A549 (cell line): Measurements from ENCODE around the gene NOS3. TPM values are rescaled to one million over a fixed set of nuclear protein-coding genes. Genes with fewer than 3 reads are reported as not detected.

Source experiments
- ATAC-seq, 2 experiments: fragments of 200-7000 bp in 1 of 2; fragments of >200 bp in 1 of 2; cut with Nextera tagmentation in 1 of 2; cut with Tn5 transposase in 1 of 2; 3 replicates each; pipeline versions ENCODE4 v1.8.0 to v1.9.1; 2018 to 2020; ENCODE audit warnings: mild to moderate bottlenecking in 1 of 2, moderate library complexity in 1 of 2
- CTCF ChIA-PET: fragments of 300-600 bp; sonication (Branson Sonifier 250); formaldehyde crosslinking; extraction: SDS; loops from one replicate; lab custom pipeline; 2021; ENCODE audit warnings: antibody characterized with exemption, inconsistent platforms; lab: Yijun Ruan, JAX
- POLR2A ChIA-PET: fragments of 350-600 bp; formaldehyde crosslinking; extraction: SDS; loops from one replicate; lab custom pipeline; 2021; ENCODE audit warnings: antibody characterized with exemption, inconsistent platforms; lab: Yijun Ruan, JAX
- DNase-seq, 2 experiments: peaks; one replicate each; pipeline versions ENCODE4 v3.0.0 to v3.0.0-alpha.2; 2011 to 2016; ENCODE audit warnings: low read depth in 1 of 2, low spot score in 1 of 2
- FAIRE-seq: peaks from 2 replicates; lab custom pipeline; 2011; peaks lifted over from hg19 to GRCh38; lab: Jason Lieb, UNC
- H3K27ac ChIP-seq, 2 experiments: fragments of >200 bp; sonication (Bioruptor Twin); formaldehyde crosslinking; 3 replicates each; pipeline ENCODE4 v1.5.1; 2016 to 2017
- H3K4me1 ChIP-seq: fragments of >200 bp; sonication (Bioruptor Twin); formaldehyde crosslinking; 3 replicates; pipeline ENCODE4 v1.6.1; 2016
- H3K4me2 ChIP-seq: fragments of >200 bp; sonication (Bioruptor Twin); formaldehyde crosslinking; 3 replicates; pipeline ENCODE4 v1.6.1; 2016
- H3K4me3 ChIP-seq: fragments of >200 bp; sonication (Bioruptor Twin); formaldehyde crosslinking; 3 replicates; pipeline ENCODE4 v1.5.1; 2016
- H3K9me3 ChIP-seq: fragments of >200 bp; sonication (Bioruptor Twin); formaldehyde crosslinking; 3 replicates; pipeline ENCODE4 v1.6.1; 2016
- EHMT2 ChIP-seq: fragments of 200-600 bp; sonication (generic); IDR thresholded peaks from 2 replicates; pipeline ENCODE4 v1.6.1; 2016; ENCODE audit warnings: antibody characterized with exemption, low read depth, mild to moderate bottlenecking, moderate library complexity
- EP300 ChIP-seq, 2 experiments: fragments of >200 bp; sonication (Bioruptor Twin); formaldehyde crosslinking; IDR thresholded peaks; 2 replicates in 1 of 2; 3 replicates in 1 of 2; pipeline ENCODE4 v1.6.1; 2016 to 2017
- FOSB ChIP-seq: fragments of 250-450 bp; sonication (Bioruptor Pico); IDR thresholded peaks from 2 replicates; pipeline ENCODE4 v1.5.0; 2020; ENCODE audit warnings: mild to moderate bottlenecking, moderate library complexity
- FOXS1 ChIP-seq: fragments of 250-450 bp; sonication (Bioruptor Pico); IDR thresholded peaks from 2 replicates; pipeline ENCODE4 v1.5.0; 2020; ENCODE audit warnings: mild to moderate bottlenecking, moderate library complexity
- GATA3 ChIP-seq: IDR thresholded peaks from 2 replicates; pipeline ENCODE4 v1.6.1; 2012; ENCODE audit warnings: borderline replicate concordance
- HOXB13 ChIP-seq: fragments of 250-450 bp; sonication (Bioruptor Pico); IDR thresholded peaks from 2 replicates; pipeline ENCODE4 v1.5.0; 2020; ENCODE audit warnings: low read depth, mild to moderate bottlenecking, moderate library complexity
- HOXB5 ChIP-seq: fragments of 250-450 bp; sonication (Bioruptor Pico); IDR thresholded peaks from 2 replicates; pipeline ENCODE4 v1.5.0; 2020; ENCODE audit warnings: mild to moderate bottlenecking, moderate library complexity
- MAFK ChIP-seq: fragments of 450-650 bp; IDR thresholded peaks from 2 replicates; pipeline ENCODE4 v1.6.1; 2014; ENCODE audit not compliant: partially characterized antibody
- MAX ChIP-seq: IDR thresholded peaks from 2 replicates; pipeline ENCODE4 v1.6.1; 2012
- MYC ChIP-seq: IDR thresholded peaks from 2 replicates; pipeline ENCODE4 v1.6.1; 2012; ENCODE audit warnings: mild to moderate bottlenecking, inconsistent platforms, low read length, improper control_type of control experiment, borderline replicate concordance
- NFE2L2 ChIP-seq: fragments of 150-350 bp; conservative IDR thresholded peaks from 2 replicates; pipeline ENCODE4 v1.6.1; 2014; ENCODE audit warnings: low read length
- PHF8 ChIP-seq: fragments of 200-600 bp; sonication (generic); IDR thresholded peaks from 2 replicates; pipeline ENCODE4 v1.6.1; 2016; ENCODE audit warnings: low read depth, mild to moderate bottlenecking, antibody characterized with exemption, moderate library complexity, borderline replicate concordance
- POLR2A ChIP-seq: IDR thresholded peaks from 2 replicates; pipeline ENCODE4 v1.6.1; 2012; ENCODE audit warnings: mild to moderate bottlenecking, low read length
- RARB ChIP-seq: fragments of 250-450 bp; sonication (Bioruptor Pico); IDR thresholded peaks from 2 replicates; pipeline ENCODE4 v1.8.0; 2021; ENCODE audit warnings: mild to moderate bottlenecking, moderate library complexity
- REST ChIP-seq: fragments of 200-600 bp; sonication (generic); IDR thresholded peaks from 2 replicates; pipeline ENCODE4 v1.6.1; 2016; ENCODE audit warnings: antibody characterized with exemption, mild to moderate bottlenecking, moderate library complexity
- RFX5 ChIP-seq: fragments of 450-650 bp; IDR thresholded peaks from 2 replicates; pipeline ENCODE4 v1.7.1; 2014; ENCODE audit warnings: antibody characterized with exemption, mild to moderate bottlenecking, moderate library complexity
- ZFP36 ChIP-seq: fragments of 450-650 bp; IDR thresholded peaks from 2 replicates; pipeline ENCODE4 v1.6.1; 2014; ENCODE audit warnings: borderline replicate concordance; ENCODE audit not compliant: partially characterized antibody
- ZNF302 ChIP-seq: fragments of 250-450 bp; sonication (Bioruptor Pico); IDR thresholded peaks from 2 replicates; pipeline ENCODE4 v1.9.0; 2021; ENCODE audit warnings: inconsistent platforms, mild to moderate bottlenecking, moderate library complexity
- ZSCAN20 ChIP-seq: fragments of 250-450 bp; sonication (Bioruptor Pico); IDR thresholded peaks from 2 replicates; pipeline ENCODE4 v1.8.0; 2022; ENCODE audit warnings: mild to moderate bottlenecking, moderate library complexity
- WGBS: methylation state at CpG from one replicate; pipeline ENCODE4 v1.1.6; 2017; ENCODE audit errors: missing lambda C conversion rate; 5-methylcytosine and 5-hydroxymethylcytosine counted together
- polyA plus RNA-seq, 4 experiments: library from polyadenylated mRNA; depleted of rRNA in 3 of 4; stranded (reverse); fragments of >200 nt; fragmentation: RNase III in 1 of 4; extraction: RNeasy Plus Mini Kit Qiagen cat#74134 plus additional on column Dnase treatment in 1 of 4; gene quantifications; 2 replicates in 3 of 4; 3 replicates in 1 of 4; pipeline ENCODE4 v1.2.3, GENCODE V29; 2011 to 2017

The NOS3 gene
- polyA plus RNA-seq, 2 of the 4 experiments (the other 2 are of a cell fraction), result 0.52 to 0.71 TPM

- H3K4me2 ChIP-seq, result no peak overlapping the region
- DNase-seq (no peak), FAIRE-seq (no peak), ATAC-seq (no peak)
- H3K27ac ChIP-seq, result no peak overlapping the region
- H3K4me1 ChIP-seq, result no peaks in the 10 kb centered on the region
- ChIA-PET CTCF (interaction anchor here (1.0 to 4.5 kb wide), 4 partner anchors 9 to 75 kb away, joined by 3 to 18 read pairs (median 3); no protein-coding TSS in a partner anchor), POLR2A (no interaction called here)
- 54% methylated on average over 13 of the region's 13 CpGs for WGBS
- no peak overlapping the region for H3K4me3 ChIP-seq
- TF ChIP-seq REST (no peak), HOXB5 (CRISPR knock-in tag) (no peak), ZFP36 (no peak), FOXS1 (no peak), MYC (no peak), HOXB13 (no peak), ZNF302 (no peak), NFE2L2 (no peak), POLR2A (no peak), ZSCAN20 (CRISPR knock-in tag) (no peak), EHMT2 (no peak), RFX5 (no peak), FOSB (CRISPR knock-in tag) (no peak), RARB (no peak), GATA3 (no peak), PHF8 (no peak)
- no peaks in the 10 kb centered on the region for H3K9me3 ChIP-seq
Measured at GRCh38 chr7:150942591-150943452, 48.0 kb upstream of the NOS3 start.

DNA sequence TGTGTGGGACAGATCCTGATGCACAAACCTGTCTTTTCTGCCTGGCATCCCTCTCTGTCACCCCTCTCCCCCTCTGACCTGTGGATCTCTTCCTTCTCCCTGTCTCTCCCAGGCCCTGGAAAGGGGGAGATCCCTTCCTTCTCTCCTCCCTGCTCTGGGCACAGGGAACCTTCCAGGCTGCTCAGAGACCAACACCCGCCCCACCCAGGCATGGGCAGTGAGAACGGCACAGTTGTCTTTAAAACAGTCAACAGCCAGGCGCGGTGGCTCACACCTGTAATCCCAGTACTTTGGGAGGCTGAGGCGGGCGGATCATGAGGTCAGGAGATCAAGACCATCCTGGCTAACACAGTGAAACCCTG lies 47.4 kb upstream of the NOS3 start:
- 89% methylated on average over 5 of the region's 6 CpGs for WGBS
- H3K9me3 ChIP-seq, result no peaks in the 10 kb centered on the region
- H3K27ac ChIP-seq, result no peak overlapping the region
- no peaks in the 10 kb centered on the region for H3K4me1 ChIP-seq
- FAIRE-seq (no peak), ATAC-seq (no peak), DNase-seq (no peak)
- no peak overlapping the region for H3K4me3 ChIP-seq
- no peak for TF ChIP-seq MAX
- TF ChIP-seq NFE2L2, result no peak
- no peak for TF ChIP-seq MAFK
- no peak for TF ChIP-seq EP300 (IDR thresholded peaks at IDR 0.05)
- TF ChIP-seq ZSCAN20 (CRISPR knock-in tag), result no peak
- H3K4me2 ChIP-seq, result no peak overlapping the region
- POLR2A ChIA-PET, result no interaction called here
- CTCF ChIA-PET, result interaction anchor here (1.0 to 4.5 kb wide), 4 partner anchors 9 to 75 kb away, joined by 3 to 18 read pairs (median 4); no protein-coding TSS in a partner anchor
